SHP77 (cell line): ENCODE measurements around the gene NANS.
"Not testable (repeated sequence)": the region's sequence is repeated elsewhere in the genome, so short reads cannot be mapped to it uniquely, and the experiment has no call there.

Experiments used
- DNase-seq, 2 experiments: peaks; one replicate each; lab custom pipeline; 2025; lab: John Stamatoyannopoulos, UW

Gene NANS

DNA sequence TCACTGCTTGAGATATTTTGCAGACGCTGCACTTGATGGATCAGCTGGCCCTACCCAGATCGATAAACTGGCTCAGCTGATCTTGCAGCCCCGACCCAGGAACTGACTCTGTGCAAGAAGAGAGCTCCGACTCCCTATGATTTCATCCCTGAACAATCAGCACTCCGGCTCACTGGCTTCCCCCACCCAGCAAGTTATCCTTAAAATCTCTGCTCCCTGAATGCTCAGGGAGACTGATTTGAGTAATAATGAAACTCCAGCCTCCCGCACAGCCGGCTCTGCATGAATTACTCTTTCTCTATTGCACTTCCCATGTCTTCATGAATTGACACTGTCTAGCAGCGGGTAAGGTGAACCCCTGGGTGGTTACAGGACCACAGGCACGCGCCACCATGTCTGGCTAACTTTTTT lies 16.9 kb upstream of the NANS start:
- no peak for DNase-seq

DNA sequence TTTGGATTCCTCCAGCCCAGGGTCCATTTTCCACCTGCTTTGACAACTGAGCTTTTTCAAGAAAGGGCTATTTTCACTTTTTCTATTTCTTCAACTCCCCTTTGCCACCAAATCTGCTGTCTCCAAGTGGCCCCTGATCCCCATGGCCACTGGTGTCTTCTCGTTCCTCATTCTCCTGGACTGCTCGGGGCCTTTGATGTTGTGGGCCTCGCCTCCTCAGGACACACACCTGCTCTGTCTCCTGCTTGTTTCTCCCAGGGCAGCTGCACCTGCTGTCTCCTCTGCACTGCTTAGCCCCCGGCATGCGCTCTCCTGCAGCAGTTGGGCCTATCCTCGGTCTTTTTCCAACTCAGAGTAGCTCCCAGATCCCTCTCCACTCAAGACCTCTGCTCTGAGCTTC lies 16.3 kb upstream of the NANS start:
- DNase-seq: peak in 1 of 2 experiments; percentile 34

GRCh38 chr9:98043915-98044314 lies 12.6 kb upstream of the NANS start:
- no peak for DNase-seq

DNA sequence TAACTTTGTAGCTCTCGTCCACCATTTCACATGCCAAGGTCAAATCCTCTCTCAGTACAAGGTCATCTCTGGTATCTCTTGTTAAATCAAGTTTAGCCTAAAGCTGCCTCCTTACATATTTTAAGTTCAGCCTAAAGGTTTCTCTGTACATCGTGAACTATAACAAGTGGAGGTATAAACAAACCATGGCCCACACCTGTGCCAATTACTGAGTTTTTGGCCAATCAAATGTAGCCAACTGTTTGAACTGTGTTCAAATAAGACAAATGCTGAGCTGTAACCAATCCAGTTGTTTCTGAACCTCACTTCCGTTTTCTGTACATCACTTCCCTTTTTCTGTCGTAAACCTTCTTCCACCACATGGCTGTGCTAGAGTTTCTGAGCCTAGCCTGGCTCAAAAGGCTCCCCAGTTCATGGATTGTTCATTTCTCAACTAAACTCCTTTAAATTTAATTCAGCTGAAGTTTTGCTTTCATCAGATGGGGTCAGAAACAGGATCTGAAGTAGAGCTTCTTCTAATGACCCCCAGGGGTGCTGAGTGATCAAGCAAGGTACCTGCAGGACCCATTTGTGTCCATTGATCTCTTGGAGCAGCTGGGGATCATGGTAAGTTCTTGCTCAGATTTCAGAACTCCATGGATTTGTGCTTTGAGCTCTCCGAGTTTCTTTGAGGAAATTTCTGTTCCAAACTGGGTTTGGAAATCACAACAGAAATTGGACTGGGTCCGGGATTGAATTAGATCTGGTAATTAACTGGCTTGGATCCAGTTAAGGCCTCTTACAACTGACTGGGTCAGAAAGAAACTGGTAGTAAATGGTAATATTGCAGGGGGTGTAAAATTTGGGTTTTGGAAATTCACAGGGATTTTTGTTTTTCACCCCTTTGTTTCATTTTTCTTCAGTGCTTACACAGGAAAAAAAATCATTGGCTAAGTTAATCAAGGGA lies 11.0 kb upstream of the NANS start:
- peak; percentile 75 to 91 for DNase-seq

DNA sequence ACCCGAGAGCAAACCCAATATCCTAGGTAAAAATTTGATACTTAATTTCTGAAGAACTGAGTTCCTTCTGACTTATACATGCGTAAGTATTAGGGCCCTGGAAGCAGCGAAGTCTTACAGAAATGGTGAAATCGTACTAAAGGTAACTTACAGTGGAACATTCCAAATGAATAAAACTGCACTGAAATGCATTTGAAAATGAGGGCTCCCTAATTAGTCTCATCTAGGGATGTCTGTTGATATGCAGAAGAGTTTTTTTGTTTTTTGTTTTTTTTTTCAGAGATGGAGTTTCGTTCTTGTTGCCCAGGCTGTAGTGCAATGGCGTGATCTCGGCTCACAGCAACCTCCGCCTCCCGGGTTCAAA lies 10.4 kb upstream of the NANS start:
- no peak for DNase-seq

DNA sequence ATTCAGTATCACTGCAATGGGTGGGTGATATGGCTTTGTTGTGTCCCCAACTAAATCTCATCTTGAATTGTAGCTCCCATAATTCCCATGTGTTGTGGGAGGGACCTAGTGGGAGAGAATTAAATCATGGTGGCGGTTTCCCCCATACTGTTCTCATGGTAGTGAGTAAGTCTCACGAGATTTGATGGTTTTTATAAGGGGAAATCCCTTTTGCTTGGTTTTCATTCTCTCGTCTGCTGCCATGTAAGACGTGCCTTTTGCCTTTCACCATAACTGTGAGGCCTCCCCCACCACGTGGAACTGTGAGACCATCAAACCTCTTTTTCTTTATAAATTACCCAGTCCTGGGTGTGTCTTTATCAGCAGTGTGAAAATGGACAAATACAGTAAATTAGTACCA lies 9.5 kb upstream of the NANS start:
- peak in 1 of 2 experiments; percentile 6 for DNase-seq

GRCh38 chr9:98049288-98050072 lies 7.1 kb upstream of the NANS start:
- DNase-seq: no peak

GRCh38 chr9:98050351-98050750 lies 6.2 kb upstream of the NANS start:
- no peak for DNase-seq

GRCh38 chr9:98054376-98054951 lies 2.1 kb upstream of the NANS start:
- no peak for DNase-seq

DNA sequence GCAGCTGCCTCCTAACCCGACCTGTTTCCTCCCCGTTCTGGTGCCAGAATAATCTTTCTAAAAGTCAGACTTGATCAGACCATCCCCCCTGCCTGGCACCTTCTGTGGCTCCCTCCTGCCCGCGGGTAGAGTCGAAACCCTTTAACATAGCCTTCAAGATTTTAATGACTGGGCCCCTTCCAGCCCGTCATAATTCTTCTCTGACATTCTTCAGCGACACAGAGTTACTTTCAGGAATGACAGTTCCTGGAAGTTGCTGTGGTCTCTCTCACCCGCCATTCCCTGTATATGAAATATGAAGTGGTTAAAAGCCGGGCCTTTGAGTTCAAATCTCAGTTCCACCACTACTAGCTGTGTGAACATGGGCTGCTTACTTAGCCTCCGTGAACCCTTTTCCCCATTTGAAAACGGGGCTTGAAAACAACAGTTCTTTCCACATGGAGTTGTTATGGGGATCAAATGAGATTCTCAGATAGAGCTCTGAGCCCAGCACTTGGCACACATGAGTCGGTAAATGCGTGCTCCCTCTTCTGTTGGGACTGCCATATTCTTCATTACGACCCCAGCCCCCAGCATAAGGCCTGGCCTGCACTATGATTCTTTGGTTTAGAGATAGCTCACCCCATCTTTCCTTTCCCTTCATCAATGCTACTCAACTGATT lies 737 bp downstream of the NANS start:
- peak in 1 of 2 experiments; percentile 16 for DNase-seq

DNA sequence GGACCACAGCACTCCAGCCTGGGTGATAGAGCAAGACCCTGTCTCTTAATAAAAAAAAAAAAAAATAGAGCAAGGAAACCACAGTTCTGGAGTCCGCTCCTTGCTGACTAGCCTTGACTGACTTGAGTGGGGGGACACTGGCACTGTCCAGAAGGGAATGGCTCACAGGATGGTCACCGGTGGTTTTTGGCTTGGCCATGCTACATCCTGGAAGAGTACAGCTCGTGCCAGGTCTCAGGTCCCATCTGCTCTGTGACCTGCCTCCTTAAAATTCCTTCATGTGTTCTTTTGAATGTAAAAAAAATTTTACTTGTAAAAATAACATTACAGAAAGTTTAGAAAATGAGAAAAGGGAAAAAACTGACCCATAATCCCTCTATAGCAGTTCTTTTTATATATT lies 5.6 kb downstream of the NANS start:
- DNase-seq: no peak

DNA sequence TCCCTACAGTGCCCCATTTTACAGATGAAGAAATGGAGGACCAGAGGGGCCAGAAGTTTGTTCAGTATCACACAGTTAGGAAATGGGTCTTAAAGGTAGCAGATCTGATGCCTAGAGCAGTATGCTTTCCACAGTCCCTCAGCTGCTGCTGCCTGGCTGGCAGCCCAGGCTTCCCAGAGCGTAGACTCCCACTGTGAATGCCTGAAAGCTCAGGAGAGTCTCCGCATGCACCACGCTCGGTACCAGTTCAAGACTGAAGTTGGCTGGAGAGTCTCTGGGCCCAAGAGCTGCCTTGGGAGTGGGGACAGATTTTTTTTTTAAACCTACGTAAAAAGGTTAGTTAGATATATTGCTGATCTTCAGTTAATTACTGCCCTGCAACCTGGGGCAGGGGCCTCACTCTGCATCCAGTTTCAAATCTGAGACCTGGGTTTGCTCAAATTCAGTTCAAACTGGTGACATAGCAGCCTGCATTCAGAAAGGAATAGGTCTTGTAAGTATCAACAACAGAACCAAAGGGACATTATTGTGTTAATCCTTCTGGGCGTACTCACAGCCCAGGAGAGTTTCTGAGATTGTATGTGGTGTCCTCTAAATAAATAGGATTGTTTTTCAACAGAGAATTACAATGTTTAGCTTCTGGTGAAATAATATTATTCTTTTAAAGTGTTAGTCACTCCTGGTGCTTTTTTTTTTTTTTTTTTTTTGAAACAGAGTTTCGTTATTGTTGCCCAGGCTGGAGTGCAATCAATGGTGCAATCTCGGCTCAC lies 8.3 kb downstream of the NANS start:
- no peak for DNase-seq

- DNase-seq: no peak
Observed at GRCh38 chr9:98066235-98066634, 9.7 kb downstream of the NANS start.

GRCh38 chr9:98067184-98067583 lies 10.7 kb downstream of the NANS start:
- DNase-seq: no peak

DNA sequence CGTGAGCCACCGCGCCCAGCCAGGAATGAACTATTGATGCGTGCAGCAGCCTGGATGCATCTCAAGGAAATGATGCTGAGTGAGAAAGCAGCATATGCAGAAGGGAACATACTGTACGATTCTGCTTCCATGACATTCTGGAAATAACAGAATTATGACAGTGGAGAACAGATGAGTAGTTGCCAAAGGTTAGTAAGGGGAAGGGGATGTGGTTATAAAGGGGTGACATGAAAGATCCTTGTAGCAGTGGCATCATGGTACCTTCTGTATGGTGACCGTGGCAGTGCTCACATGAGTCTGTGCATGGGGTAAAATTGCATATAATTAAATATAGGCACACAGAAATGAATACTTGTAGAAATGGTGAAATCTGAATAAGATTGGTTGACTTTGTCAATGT lies 13.0 kb downstream of the NANS start:
- DNase-seq: no peak

- DNase-seq: no peak
Observed at GRCh38 chr9:98070704-98071103, 14.2 kb downstream of the NANS start.

DNA sequence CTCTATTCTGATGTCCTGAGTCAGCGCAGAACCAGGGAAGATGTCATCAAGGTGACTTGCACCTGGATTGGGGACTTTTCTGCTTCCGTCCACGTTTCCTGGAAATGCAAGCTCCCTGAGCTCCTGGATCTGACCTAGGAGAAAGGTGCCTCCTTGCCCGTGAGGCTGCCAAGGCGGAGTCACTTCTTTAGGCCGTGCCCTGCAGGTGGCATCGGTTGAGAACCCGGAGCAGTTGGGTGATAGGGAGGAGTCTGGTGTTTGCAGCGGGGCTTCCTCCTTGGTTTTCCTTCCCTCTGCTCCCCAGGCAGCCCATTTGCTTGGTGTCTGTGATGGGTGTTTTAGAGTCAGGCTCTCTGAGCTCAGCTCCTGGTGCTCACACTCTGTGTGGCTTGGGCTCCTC lies 15.2 kb downstream of the NANS start:
- no peak for DNase-seq

GRCh38 chr9:98074115-98074990 lies 17.8 kb downstream of the NANS start:
- DNase-seq: peak in 1 of 2 experiments; percentile 3

DNA sequence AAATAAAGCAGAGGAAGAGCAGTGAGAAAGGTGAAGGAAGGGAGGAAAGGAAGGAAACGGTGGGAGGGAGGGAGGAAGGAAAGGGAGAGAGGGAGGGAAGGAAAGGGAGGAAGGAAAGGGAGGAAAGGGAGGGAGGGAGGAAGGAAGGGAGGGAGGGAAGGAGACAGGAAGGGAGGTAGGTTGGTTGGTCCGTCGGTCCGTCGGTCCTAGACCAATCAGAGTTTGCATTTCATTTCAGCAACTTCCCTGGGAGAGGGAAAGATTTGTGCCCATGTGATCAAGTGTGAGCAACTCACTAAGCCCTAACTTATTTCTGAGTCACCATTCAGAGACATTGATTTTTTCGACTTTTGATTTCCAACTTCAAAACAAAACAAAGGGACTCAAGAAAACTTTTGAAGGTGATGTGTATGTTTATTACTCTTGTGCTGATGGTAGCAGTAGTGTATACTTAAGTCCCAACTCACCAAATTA lies 18.8 kb downstream of the NANS start:
- no peak for DNase-seq

- DNase-seq: not testable (repeated sequence)
Observed at GRCh38 chr9:98076514-98076890, 20.0 kb downstream of the NANS start.
